ENCODE data around the gene MGST2.
"Not testable (repeated sequence)": the region's sequence is repeated elsewhere in the genome, so short reads cannot be mapped to it uniquely, and the experiment has no call there.

MGST2 gene

DNA sequence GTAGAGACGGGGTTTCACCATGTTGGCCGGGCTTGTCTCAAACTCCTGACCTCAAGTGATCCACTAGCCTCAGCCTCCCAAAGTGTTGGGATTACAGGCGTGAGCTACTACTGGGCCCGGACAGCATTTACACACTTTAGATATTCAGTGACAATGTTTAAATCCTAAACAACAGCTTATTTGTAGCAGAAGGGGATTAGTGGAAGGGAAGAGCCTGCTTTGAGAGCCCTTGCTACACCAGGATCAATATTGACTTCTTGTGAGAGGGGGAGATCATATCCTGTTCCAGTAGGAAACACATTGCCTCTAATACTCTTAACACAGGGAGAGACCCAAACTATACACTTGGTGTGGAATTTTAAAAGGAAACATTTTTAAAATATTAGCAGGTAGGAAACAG is 7.1 kb downstream of the MGST2 start:
- no peak for DNase-seq

GRCh38 chr4:139674875-139675550 is 9.4 kb downstream of the MGST2 start:
- DNase-seq: no peak

GRCh38 chr4:139675651-139676050 is 10.0 kb downstream of the MGST2 start:
- no peak for DNase-seq

- no peak for DNase-seq
Measured at GRCh38 chr4:139676365-139676764, 10.7 kb downstream of the MGST2 start.

DNA sequence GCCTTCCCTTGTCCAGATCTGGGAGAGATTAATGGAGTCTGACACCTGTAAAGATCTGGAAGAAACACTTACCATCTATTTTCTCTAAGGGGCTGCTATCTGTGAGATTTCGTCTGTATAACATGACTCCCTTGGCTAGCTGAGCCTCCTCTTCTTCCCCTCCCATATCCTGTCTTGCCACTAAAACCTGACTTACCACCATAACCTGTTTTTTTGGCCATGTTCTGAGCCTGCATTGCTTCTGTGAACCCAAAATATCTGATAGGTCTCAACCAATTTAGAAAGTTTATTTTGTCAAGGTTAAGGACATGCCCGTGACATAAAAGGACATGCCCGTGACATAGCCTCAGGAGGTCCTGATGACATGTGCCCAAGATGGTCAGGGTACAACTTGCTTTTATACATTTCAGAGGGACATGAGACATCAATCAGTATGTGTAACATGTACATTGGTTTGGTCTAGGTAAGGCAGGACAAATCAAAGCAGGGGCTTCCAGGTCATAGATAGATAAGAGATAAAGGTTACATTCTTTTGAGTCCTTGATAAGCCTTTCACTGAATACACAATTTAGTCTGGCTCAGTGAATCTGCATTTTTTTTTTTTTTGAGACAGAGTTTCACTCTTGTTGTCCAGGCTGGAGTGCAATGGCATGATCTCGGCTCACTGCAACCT is 11.4 kb downstream of the MGST2 start:
- no peak for DNase-seq

DNA sequence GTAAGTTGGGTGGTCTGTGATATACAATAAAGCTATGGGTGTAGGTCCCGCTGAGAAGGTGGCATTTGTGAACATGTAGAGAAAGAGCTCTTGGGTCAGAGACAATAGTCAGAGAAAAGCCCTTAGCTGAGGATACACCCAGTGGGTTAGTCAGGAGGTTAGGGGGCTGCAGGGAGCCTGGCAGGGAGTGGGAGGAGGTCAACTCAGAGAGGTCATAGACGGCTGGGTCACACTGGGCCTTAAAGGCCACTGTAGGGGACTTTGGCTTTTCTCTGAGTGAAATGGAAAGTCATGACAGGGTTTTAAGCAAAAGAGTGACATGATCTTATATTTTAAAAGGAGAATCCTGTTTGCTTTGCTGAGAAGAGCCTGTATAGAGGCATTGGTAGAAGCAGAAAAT is 16.7 kb downstream of the MGST2 start:
- DNase-seq: no peak

DNA sequence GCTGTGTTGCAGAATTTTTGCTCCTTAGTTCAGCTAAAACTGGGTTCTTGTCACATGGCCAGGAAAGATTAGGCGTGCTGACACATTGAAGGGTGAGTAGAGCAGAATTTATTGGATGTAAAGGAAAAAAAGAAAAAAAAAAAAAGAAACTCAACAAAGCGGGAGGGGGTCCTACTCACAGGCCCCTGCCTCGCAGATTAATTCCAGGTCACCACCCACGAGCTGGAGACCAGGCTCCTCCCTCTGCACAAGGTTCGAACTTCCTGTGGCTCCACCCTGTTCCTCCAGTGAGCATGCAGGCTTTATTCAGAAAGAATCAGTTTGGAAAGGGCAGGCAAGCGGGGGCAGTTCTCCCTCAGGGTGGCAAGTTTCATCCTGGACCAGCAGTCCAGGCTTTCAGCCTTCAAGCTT is 17.1 kb downstream of the MGST2 start:
- no peak for DNase-seq

DNA sequence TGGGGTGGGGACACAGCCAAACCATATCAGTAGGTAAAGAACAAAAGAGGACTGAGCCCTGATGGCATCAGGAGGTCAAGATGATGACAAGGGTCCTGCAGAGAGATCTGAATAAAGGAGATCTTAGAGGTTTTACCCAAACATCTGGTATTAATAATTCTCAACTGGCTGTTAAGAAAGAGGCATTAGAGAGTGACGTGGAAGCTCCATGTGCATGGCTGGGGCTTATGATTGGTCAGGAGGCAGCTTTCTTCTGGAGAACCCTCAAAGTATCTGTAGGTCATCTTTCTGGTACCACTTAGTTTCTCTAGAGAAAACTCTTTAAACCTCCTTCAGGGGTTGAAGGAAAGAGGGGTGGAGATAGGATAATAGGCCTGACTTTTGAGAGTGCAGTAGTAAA is 18.7 kb downstream of the MGST2 start:
- DNase-seq: no peak

DNA sequence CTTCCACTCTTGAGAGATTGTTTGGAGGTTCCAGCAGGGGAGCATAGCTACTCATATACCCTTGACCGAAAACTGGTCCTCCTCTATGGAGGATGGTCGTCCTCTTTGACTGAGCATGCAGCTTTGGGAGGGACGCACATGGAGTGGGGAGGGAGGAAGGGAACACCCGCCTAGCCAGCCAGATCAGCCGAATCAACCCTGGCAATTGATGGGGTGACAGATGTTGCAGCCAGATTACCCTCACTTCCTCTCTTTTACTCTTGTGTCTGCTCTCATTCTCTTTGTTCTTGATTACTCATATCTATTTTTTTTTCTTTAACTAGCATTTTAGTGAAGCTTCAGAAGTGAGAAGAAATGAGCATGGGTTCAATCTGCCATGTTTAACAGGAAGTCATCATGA is 19.6 kb downstream of the MGST2 start:
- no peak for DNase-seq

DNA sequence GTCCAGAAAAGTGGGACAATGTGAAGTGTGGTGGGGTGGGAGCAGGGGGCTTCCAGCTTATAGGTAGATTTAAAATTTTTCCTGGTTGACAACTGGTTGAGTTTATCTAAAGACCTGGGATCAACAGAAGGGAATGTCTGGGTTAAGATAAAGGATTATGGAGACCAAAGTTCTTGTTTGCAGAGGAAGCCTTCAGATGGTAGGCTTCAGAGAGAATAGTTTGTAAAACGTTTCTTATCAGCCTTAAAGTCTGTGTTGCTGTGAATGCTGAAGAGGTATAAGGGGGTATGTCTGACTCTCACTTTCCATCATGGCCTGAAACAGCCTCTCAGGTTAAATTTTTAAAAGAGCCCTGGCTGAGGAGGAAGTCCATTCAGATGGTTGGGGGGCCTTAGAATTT is 20.5 kb downstream of the MGST2 start:
- no peak for DNase-seq

- no peak for DNase-seq
Measured at GRCh38 chr4:139686988-139687387, 21.4 kb downstream of the MGST2 start.

- no peak for DNase-seq
Measured at GRCh38 chr4:139689093-139689722, 23.6 kb downstream of the MGST2 start.

GRCh38 chr4:139690419-139690818 is 24.8 kb downstream of the MGST2 start:
- DNase-seq: no peak

- DNase-seq: no peak
Measured at GRCh38 chr4:139692309-139693012, 26.8 kb downstream of the MGST2 start.

GRCh38 chr4:139694522-139695107 is 29.0 kb downstream of the MGST2 start:
- DNase-seq: no peak

DNA sequence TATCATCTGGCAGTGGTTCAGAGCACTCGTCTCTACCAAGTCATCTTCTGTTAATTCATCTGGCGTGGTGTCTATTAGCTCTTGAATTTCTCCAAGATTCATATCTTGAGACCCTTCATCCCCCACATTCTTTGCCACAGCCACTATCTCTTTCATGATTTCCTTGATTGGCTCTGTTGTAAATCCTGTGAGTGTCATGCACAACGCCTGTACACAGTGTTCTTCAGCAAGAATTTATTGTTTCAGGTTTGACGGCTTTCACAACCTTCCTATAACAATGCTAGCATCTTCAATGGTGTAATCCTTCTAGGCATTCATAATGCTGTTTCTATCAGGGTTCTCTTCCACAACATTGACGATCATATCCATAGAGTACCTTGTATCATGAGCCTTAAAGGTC is 30.9 kb downstream of the MGST2 start:
- no peak for DNase-seq

GRCh38 chr4:139698167-139698925 is 32.7 kb downstream of the MGST2 start:
- DNase-seq: not testable (repeated sequence)

GRCh38 chr4:139700568-139700967 is 34.9 kb downstream of the MGST2 start:
- no peak for DNase-seq

DNA sequence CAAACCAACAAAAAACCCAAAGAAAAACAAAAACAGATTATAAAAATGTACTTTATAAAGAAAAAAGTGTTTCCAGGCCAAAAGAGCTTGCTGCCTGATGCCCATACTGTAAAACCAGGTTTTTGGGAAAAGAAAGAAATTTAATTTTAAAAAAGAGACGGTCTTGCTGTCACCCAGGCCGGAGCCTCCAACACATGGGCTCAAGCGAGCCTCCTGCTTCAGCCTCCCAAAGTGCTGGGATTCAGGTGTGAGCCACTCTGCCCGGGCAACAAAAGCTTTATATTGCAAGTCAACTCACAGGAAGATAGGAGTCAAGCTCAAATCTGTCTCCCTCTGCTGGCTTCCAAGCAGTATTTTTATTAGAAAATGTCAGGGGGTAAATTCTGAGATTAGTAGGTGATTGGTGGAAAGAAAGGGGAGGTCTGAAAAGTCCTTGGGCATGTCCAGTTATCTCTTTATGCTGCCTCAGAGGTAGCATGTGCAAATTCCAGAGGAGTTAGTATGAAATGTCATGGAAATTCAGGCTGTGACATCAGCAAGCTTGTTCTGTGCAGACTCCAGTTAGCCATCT is 39.4 kb downstream of the MGST2 start:
- no peak for DNase-seq

GRCh38 chr4:139709660-139710059 is 44.0 kb downstream of the MGST2 start:
- DNase-seq: no peak

DNA sequence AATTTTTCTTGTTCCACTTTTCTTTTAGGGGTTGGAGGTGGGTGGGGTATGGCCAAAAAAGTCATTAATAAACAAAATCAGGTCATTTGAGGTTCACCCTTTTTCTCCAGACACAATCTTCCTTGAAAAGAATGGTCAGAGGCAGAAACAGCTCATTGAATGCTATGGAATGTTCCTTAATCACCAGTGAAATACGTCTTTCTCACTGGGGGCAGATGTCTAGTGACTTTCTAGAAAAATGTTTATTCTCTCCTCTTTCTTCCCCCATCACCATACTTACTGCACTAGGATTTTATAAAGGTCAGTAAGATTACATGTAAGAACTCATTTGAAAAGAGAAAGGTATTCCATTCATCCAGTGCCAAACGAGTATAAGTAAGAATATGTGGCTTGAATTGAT is 44.5 kb downstream of the MGST2 start:
- no peak for DNase-seq

GRCh38 chr4:139711461-139711860 is 45.8 kb downstream of the MGST2 start:
- DNase-seq: no peak

All from NCI-H187 (cell line).